ENCODE measurements around the gene RCCD1.
"Not testable (repeated sequence)": the region's sequence is repeated elsewhere in the genome, so short reads cannot be mapped to it uniquely, and the experiment has no call there.

Gene RCCD1, protein sequence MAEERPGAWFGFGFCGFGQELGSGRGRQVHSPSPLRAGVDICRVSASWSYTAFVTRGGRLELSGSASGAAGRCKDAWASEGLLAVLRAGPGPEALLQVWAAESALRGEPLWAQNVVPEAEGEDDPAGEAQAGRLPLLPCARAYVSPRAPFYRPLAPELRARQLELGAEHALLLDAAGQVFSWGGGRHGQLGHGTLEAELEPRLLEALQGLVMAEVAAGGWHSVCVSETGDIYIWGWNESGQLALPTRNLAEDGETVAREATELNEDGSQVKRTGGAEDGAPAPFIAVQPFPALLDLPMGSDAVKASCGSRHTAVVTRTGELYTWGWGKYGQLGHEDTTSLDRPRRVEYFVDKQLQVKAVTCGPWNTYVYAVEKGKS

DNA sequence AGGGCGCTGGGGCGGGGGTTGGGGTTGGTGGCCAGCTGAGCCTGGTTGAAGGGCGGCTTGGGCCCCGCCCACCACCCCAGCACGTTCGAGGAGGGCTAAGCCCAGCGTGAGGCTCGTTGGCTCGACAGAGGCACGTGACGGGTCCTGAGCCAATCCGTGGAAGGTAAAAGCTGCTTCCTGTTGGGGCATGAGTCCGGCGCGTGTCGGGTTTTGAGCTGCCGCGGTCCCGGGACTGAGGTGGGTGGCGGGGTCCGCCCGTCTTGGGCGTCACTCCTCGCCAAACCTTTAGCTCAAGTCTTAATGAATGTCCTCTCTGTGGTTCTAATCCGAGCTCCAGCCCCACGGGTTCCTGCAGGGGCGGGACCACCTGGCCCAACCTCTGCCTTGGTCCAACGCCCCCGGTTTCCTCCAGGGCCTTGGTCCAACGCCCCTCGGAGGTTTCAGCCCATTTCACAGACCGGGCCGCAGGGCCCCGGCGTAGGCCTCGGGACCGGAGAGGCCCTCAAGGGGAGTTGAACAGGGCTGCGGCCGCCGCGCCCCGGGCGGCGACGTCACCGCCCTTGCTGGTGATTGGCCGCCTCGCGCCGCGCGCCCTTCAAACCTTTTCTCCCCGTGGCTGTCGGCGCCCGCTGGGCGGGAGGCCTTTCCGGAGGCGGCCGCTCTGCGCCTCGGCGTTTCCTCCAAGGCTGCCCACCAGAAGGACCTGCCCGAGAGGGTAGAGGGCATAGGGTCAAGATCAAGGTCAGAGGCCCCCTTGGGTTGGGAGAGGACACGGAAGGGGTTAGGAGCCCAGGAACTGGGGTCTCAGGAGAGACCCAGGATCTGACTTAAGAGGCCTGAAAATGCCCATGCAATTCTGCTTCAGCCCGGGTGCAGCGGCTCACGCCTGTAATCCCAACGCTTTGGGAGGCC, at the start of gene RCCD1:
Gene RCCD1, plus strand, starts transcription at position 173 of the 912 bp plus-strand sequence. CDS start 1,851 bp downstream, outside the sequence.
- DNase-seq (ENCODE audit: low read depth), result peak; percentile 85
- no peak for TF ChIP-seq CTCF (conservative IDR thresholded peaks at IDR 0.05; ENCODE audit: low read depth, low read length)
- peak within 1 kb of the TSS; percentile 75 for H3K4me3 ChIP-seq (ENCODE audit: low read length)

GRCh38 chr15:90905306-90906180, 49.1 kb upstream of the RCCD1 start:
- TF ChIP-seq CTCF (conservative IDR thresholded peaks at IDR 0.05; ENCODE audit: low read depth, low read length), result no peak
- no peak overlapping the region for H3K4me3 ChIP-seq (ENCODE audit: low read length)
- DNase-seq (ENCODE audit: low read depth), result no peak

GRCh38 chr15:90906181-90906849, 48.4 kb upstream of the RCCD1 start:
- no peak for TF ChIP-seq CTCF (conservative IDR thresholded peaks at IDR 0.05; ENCODE audit: low read depth, low read length)
- H3K4me3 ChIP-seq (ENCODE audit: low read length), result no peak overlapping the region
- no peak for DNase-seq (ENCODE audit: low read depth)

- H3K4me3 ChIP-seq (ENCODE audit: low read length), result no peak overlapping the region
- TF ChIP-seq CTCF (conservative IDR thresholded peaks at IDR 0.05; ENCODE audit: low read depth, low read length), result no peak
- no peak for DNase-seq (ENCODE audit: low read depth)
These were observed 47.5 kb upstream of the RCCD1 start for GRCh38 chr15:90907051-90907660.

DNA sequence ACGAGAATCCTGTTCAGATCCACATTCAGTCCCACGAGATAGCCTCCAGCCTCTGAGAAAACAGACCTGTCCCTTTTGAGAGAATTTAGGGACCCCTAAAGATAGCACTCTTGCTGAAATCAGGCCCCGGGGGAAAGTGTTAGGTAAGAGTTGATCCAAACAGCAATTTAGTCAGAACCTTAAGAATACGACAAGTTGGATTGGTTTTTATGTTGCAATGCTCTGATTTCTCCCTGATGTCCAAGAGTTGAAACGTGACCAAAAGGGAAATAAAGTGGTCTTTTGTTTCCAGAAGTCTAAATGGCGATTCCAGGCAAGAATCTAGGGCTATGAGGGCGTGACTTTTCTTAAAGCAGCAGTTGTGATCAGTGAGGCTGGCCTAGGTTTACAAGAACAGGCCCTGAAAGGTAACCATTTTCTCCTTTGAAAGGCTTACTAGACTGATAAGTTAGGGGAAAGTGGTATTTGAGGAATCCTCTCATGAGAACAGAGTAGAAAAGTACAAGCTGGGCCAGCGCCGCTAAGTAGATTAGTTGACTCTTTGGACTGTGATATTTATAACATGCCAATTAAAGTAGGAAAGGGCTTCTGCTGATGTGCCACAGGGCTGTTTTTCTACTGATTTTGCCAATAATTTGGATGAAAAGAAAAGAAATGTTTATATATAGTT, 46.7 kb upstream of the RCCD1 start:
- TF ChIP-seq CTCF (conservative IDR thresholded peaks at IDR 0.05; ENCODE audit: low read depth, low read length), result no peak
- H3K4me3 ChIP-seq (ENCODE audit: low read length), result no peak overlapping the region
- DNase-seq (ENCODE audit: low read depth), result peak; percentile 64

DNA sequence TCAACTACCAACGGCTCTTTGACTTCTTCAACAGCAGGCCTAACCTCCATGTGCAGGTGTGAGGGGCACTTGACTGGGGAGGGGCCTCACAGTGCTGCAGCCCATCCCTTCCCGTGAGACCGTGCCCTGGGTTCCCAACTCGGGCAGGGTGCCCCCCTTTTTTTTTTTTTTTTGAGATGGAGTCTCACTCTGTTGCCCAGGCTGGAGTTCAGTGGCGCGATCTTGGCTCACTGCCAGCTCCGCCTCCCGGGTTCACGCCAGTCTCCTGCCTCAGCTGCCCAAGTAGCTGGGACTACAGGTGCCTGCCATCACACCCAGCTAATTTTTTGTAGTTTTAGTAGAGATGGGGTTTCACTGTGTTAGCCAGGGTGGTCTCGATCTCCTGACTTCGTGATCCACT, 45.2 kb upstream of the RCCD1 start:
- DNase-seq (ENCODE audit: low read depth); H3K4me3 ChIP-seq (ENCODE audit: low read length): not testable (repeated sequence)

Data from retinal pigment epithelial cell (primary cell).